Measurements from ENCODE around the gene EXOSC9. TPM values are rescaled to one million over a fixed set of nuclear protein-coding genes. Genes with fewer than 3 reads are reported as not detected.

The EXOSC9 gene
- total RNA-seq, 1 experiment from 2014 or later: 69.1 TPM

- Histone ChIP-seq H3K23ac (ENCODE audit: insufficient read length, low read depth, low read length) (no peak overlapping the region), H3K27me3 (ENCODE audit: insufficient read depth, low read length) (no peaks in the 10 kb centered on the region), H3K9ac (ENCODE audit: extremely low read depth, insufficient read length, low read length) (no peak overlapping the region), H4K5ac (ENCODE audit: insufficient read length, low read depth, low read length) (no peak overlapping the region), H3K4ac (ENCODE audit: low read depth, low read length) (no peak overlapping the region), H3K23me2 (ENCODE audit: insufficient read length, low read depth, low read length, poor library complexity, severe bottlenecking) (no peaks in the 10 kb centered on the region), H3K27ac (ENCODE audit: insufficient read length, low read depth, low read length) (no peak overlapping the region), H4K91ac (ENCODE audit: insufficient read length, low read depth, low read length) (no peak overlapping the region), H2AFZ (ENCODE audit: low read length) (no peak overlapping the region), H3K4me2 (ENCODE audit: insufficient read depth, insufficient read length, low read length) (no peak overlapping the region), H3T11ph (ENCODE audit: low read length) (no peak overlapping the region), H3K4me1 (ENCODE audit: insufficient read depth, low read length) (peaks cover 5% of the 10 kb centered on the region; the same call in 1 of the 2 replicates), H2AK5ac (ENCODE audit: insufficient read length, low read length) (no peak overlapping the region), H3K9me3 (ENCODE audit: control insufficient read depth, low read depth, low read length) (no peaks in the 10 kb centered on the region), H3K79me2 (ENCODE audit: insufficient read depth, low read length) (no peaks in the 10 kb centered on the region), H2BK5ac (ENCODE audit: insufficient read length, low read length) (no peak overlapping the region), H2BK15ac (ENCODE audit: low read depth, low read length) (no peak overlapping the region), H3K56ac (ENCODE audit: insufficient read length, low read depth, low read length) (no peak overlapping the region), H3K79me1 (ENCODE audit: insufficient read depth, low read depth, low read length, poor library complexity, severe bottlenecking) (no peaks in the 10 kb centered on the region), H2BK12ac (ENCODE audit: insufficient read length, low read depth, low read length) (no peak overlapping the region), H2BK20ac (ENCODE audit: low read depth, low read length, poor library complexity, severe bottlenecking) (no peak overlapping the region), H4K20me1 (ENCODE audit: control insufficient read depth, insufficient read depth, insufficient read length) (no peaks in the 10 kb centered on the region), H2BK120ac (ENCODE audit: low read depth, low read length, poor library complexity, severe bottlenecking) (no peak overlapping the region), H3K14ac (ENCODE audit: insufficient read depth, low read length) (no peak overlapping the region), H3K18ac (ENCODE audit: insufficient read length, low read depth, low read length) (no peak overlapping the region), H4K8ac (replicated peaks; ENCODE audit: insufficient read length, low read depth, low read length) (no peak overlapping the region)
- WGBS (ENCODE audit: extremely low coverage, insufficient read length, low lambda C conversion rate): no CpG with 5 or more reads among the region's 2 CpGs
- H3K9me3 Mint-ChIP-seq: no peaks in the 10 kb centered on the region
- no peak for DNase-seq
- H3K27ac Mint-ChIP-seq: no peak overlapping the region
- H3K27me3 Mint-ChIP-seq (ENCODE audit: low read depth): peaks cover 6% of the 10 kb centered on the region
- no peaks in the 10 kb centered on the region for H3K36me3 Mint-ChIP-seq (ENCODE audit: insufficient read depth in 1 of 3, low read depth in 3 of 3)
- H3K4me1 Mint-ChIP-seq: peaks cover 13 to 17% of the 10 kb centered on the region in 2 experiments
- no peak overlapping the region for H3K4me3 Mint-ChIP-seq
- TF ChIP-seq CTCF (conservative IDR thresholded peaks at IDR 0.05): no peak
Measured at GRCh38 chr4:121786221-121786620, 14.9 kb upstream of the EXOSC9 start.

Measured in H9 (cell line).